GM12878 (cell line): Measurements from ENCODE around the gene SERPINA4. TPM values are rescaled to one million over a fixed set of nuclear protein-coding genes. Genes with fewer than 3 reads are reported as not detected.

Experiments used
- ATAC-seq: fragments of 200-7000 bp; cut with Tn5 transposase; 3 replicates; pipeline ENCODE4 v1.9.1; 2020; ENCODE audit warnings: mild to moderate bottlenecking, moderate library complexity
- BruUV-seq: library from RNA; stranded (reverse); fragments of 400-500 nt; replicated peaks from 2 replicates; lab custom pipeline; 2021; lab: Mats Ljungman, UMichigan
- CTCF ChIA-PET: fragments of 300-600 bp; sonication (Branson Sonifier 250); formaldehyde crosslinking; extraction: SDS; loops from one replicate; lab custom pipeline; 2021; ENCODE audit warnings: inconsistent platforms; lab: Yijun Ruan, JAX
- POLR2A ChIA-PET: fragments of 350-600 bp; formaldehyde crosslinking; extraction: SDS; loops from one replicate; lab custom pipeline; 2021; ENCODE audit warnings: inconsistent platforms; lab: Charles Lee
- RAD21 ChIA-PET: fragments of 300-600 bp; sonication (Branson Sonifier 250); formaldehyde crosslinking; loops from one replicate; lab custom pipeline; 2023; ENCODE audit warnings: antibody characterized with exemption; ENCODE audit not compliant: unreplicated experiment; lab: Charles Lee
- SMC1A ChIA-PET: fragments of 300-600 bp; sonication (Branson Sonifier 250); formaldehyde crosslinking; loops from one replicate; lab custom pipeline; 2023; ENCODE audit not compliant: unreplicated experiment, uncharacterized antibody; lab: Charles Lee
- DNase-seq: peaks from one replicate; pipeline ENCODE4 v3.0.0-alpha.2; 2011; ENCODE audit warnings: low read depth, low spot score
- FAIRE-seq: peaks from 3 replicates; lab custom pipeline; 2011; peaks lifted over from hg19 to GRCh38; lab: Jason Lieb, UNC
- H2AFZ ChIP-seq: 2 replicates; pipeline ENCODE4 v1.6.0; 2011; ENCODE audit warnings: low read depth, low read length, control low read depth; ENCODE audit not compliant: control insufficient read depth
- H3K27ac ChIP-seq: 2 replicates; pipeline ENCODE4 v1.5.1; 2011; ENCODE audit warnings: control low read depth; ENCODE audit not compliant: control insufficient read depth, insufficient read depth
- H3K27me3 ChIP-seq, 2 experiments: replicated peaks in 1 of 2; 2 replicates each; pipeline versions ENCODE4 v1.6.0 to v1.6.1; 2011; ENCODE audit warnings: low read length in 1 of 2; ENCODE audit not compliant: control insufficient read depth in 2 of 2, insufficient read depth in 2 of 2
- H3K36me3 ChIP-seq, 2 experiments: 2 replicates each; pipeline ENCODE4 v1.5.1; 2011; ENCODE audit warnings: low read length in 1 of 2; ENCODE audit not compliant: control insufficient read depth in 2 of 2, insufficient read depth in 2 of 2
- H3K4me1 ChIP-seq: 2 replicates; pipeline ENCODE4 v1.6.1; 2011; ENCODE audit warnings: mild to moderate bottlenecking, low read length, moderate library complexity, mixed read lengths; ENCODE audit not compliant: control insufficient read depth, insufficient read depth
- H3K4me2 ChIP-seq: 2 replicates; pipeline ENCODE4 v1.6.0; 2011; ENCODE audit warnings: control low read depth; ENCODE audit not compliant: control insufficient read depth, insufficient read depth
- H3K4me3 ChIP-seq: fragments of 200-600 bp; sonication (generic); 2 replicates; pipeline ENCODE4 v1.5.1; 2016
- H3K79me2 ChIP-seq: 2 replicates; pipeline ENCODE4 v1.6.0; 2011; ENCODE audit warnings: low read length; ENCODE audit not compliant: control insufficient read depth, insufficient read depth
- H3K9ac ChIP-seq: 2 replicates; pipeline ENCODE4 v1.8.0; 2011; ENCODE audit warnings: low read length, control low read depth, mixed read lengths; ENCODE audit not compliant: control insufficient read depth, insufficient read depth
- H3K9me3 ChIP-seq: replicated peaks from 3 replicates; pipeline ENCODE4 v1.5.1; 2011; ENCODE audit warnings: mild to moderate bottlenecking, low read length; ENCODE audit not compliant: control insufficient read depth, insufficient read depth
- H4K20me1 ChIP-seq: 2 replicates; pipeline ENCODE4 v1.6.0; 2011; ENCODE audit not compliant: control insufficient read depth, insufficient read depth
- CEBPB ChIP-seq, 2 experiments: fragments of 150-350 bp in 1 of 2; IDR thresholded peaks; 2 replicates each; pipeline ENCODE4 v1.6.1; 2012 to 2014; ENCODE audit warnings: low read depth in 2 of 2, low read length in 2 of 2, borderline replicate concordance in 1 of 2, inconsistent platforms in 1 of 2
- NFYA ChIP-seq: IDR thresholded peaks from 2 replicates; pipeline ENCODE4 v1.6.1; 2011; ENCODE audit warnings: low read depth, mild to moderate bottlenecking, low read length, improper control_type of control experiment, borderline replicate concordance
- PAX5 ChIP-seq: IDR thresholded peaks from 2 replicates; pipeline ENCODE4 v1.6.1; 2011; ENCODE audit warnings: low read depth, low read length, borderline replicate concordance
- POLR2AphosphoS2 ChIP-seq: IDR thresholded peaks from 2 replicates; pipeline ENCODE4 v1.6.1; 2011; ENCODE audit warnings: low read depth, mild to moderate bottlenecking, low read length, improper control_type of control experiment, moderate library complexity
- POU2F2 ChIP-seq: IDR thresholded peaks from 3 replicates; pipeline ENCODE4 v1.6.1; 2011; ENCODE audit warnings: low read depth, mild to moderate bottlenecking, low read length, borderline replicate concordance
- RAD21 ChIP-seq: IDR thresholded peaks from 2 replicates; pipeline ENCODE4 v1.6.1; 2011; ENCODE audit warnings: mild to moderate bottlenecking, low read depth, low read length, moderate library complexity; ENCODE audit not compliant: insufficient read depth
- ZNF622 ChIP-seq: fragments of 450-650 bp; IDR thresholded peaks from 2 replicates; pipeline ENCODE4 v1.6.1; 2017; ENCODE audit warnings: mild to moderate bottlenecking, inconsistent platforms
- WGBS: methylation state at CpG from one replicate; pipeline ENCODE4 v1.1.6; 2016; ENCODE audit warnings: low lambda C conversion rate; ENCODE audit not compliant: insufficient replicate concordance, insufficient coverage; ENCODE audit errors: missing lambda C conversion rate; 5-methylcytosine and 5-hydroxymethylcytosine counted together
- in situ Hi-C: fragments of 300-500 bp; cut with MboI; formaldehyde crosslinking; loops from 9 replicates; pipeline ENCODE4 v1.14.3; 2018; ENCODE audit warnings: mixed read lengths
- intact Hi-C: fragments of 100-400 bp; cut with micrococcal nuclease; formaldehyde crosslinking; loops from one replicate; pipeline ENCODE4 v1.14.2; 2022; ENCODE audit not compliant: unreplicated experiment
- polyA plus RNA-seq, 11 experiments: library from polyadenylated mRNA; depleted of rRNA in 4 of 11; unstranded in 6 of 11; stranded (reverse) in 5 of 11; fragments of >200 nt; fragmentation: Nextera tagmentation in 4 of 11; fragmentation: Illumina TruSeq in 1 of 11; extraction: Ambion mirVana in 4 of 11; extraction: Trizol in 1 of 11; gene quantifications; 1 replicate in 1 of 11; 2 replicates in 10 of 11; pipeline versions ENCODE4 v1.2.1 to v1.2.3, GENCODE V29; 2011 to 2016; ENCODE audit warnings: inconsistent platforms in 2 of 11, missing spikeins in 2 of 11, low read depth in 1 of 11
- total RNA-seq, 4 experiments: library from RNA; depleted of rRNA in 3 of 4; stranded (reverse); fragments of >200 nt in 3 of 4; fragmentation: Illumina TruSeq in 1 of 4; extraction: Trizol in 1 of 4; gene quantifications; 2 replicates each; pipeline versions ENCODE4 v1.2.1 to v1.2.3, GENCODE V29; 2013 to 2021
- TF ChIP-seq, protein P1 (sequence below): fragments of 450-650 bp; IDR thresholded peaks from 2 replicates; pipeline ENCODE4 v1.6.1; 2017; ENCODE audit warnings: low read depth, mild to moderate bottlenecking, moderate library complexity
- TF ChIP-seq, protein P2 (sequence below): fragments of 450-650 bp; IDR thresholded peaks from 2 replicates; pipeline ENCODE4 v1.6.1; 2017; ENCODE audit warnings: mild to moderate bottlenecking, moderate library complexity
- TF ChIP-seq, protein P3 (sequence below): fragments of 450-650 bp; IDR thresholded peaks from 2 replicates; pipeline ENCODE4 v1.6.1; 2014; ENCODE audit warnings: mild to moderate bottlenecking
- TF ChIP-seq, protein P4 (sequence below): IDR thresholded peaks from 2 replicates; pipeline ENCODE4 v1.6.1; 2011; ENCODE audit warnings: borderline replicate concordance, low read depth, mild to moderate bottlenecking, moderate library complexity, mixed read lengths, low read length; ENCODE audit not compliant: insufficient read depth; ENCODE audit errors: extremely low read length
- TF ChIP-seq, protein P5 (sequence below): fragments of 450-650 bp; formaldehyde crosslinking; IDR thresholded peaks from 2 replicates; pipeline ENCODE4 v1.4.0; 2020; ENCODE audit warnings: mild to moderate bottlenecking, moderate library complexity

SERPINA4 gene
- total and polyA plus RNA-seq, 10 of the 15 experiments (the other 5 are each of a cell fraction or from before 2014, with no cell fraction given) = 0.13 TPM; not detected in 9

DNA sequence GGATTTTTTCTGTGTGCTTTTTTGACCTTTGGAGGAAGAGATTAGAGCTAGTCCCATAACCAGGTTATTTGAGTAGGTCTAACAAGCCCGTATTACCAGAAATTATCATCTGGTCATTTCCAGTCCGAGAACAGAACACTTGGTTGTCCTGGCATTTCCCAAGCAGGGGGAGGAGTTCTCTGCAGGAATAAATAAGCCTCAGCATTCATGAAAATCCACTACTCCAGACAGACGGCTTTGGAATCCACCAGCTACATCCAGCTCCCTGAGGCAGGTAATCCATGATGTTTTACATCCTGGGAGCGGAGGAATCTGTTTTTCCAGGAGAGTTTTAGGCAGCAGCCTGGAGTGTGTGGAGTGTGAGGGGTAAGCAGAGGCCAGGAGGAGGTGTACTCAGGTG, 50.9 kb downstream of the SERPINA4 start, which contains the start of gene SERPINA3:
Gene SERPINA3 (plus strand): TSS at position 218 of the 400 bp plus-strand sequence. CDS start 2,051 bp downstream, outside the sequence.
- intact Hi-C loops = no loop called here
- no peak within 1 kb of the TSS for H3K27ac ChIP-seq
- H3K79me2 ChIP-seq = no peaks in the 10 kb centered on the region
- no peaks in the 10 kb centered on the region for H3K4me1 ChIP-seq
- no peak within 1 kb of the TSS; the same call in 1 of the 2 replicates for H3K9ac ChIP-seq
- no peak within 1 kb of the TSS for H3K4me2 ChIP-seq
- H2AFZ ChIP-seq = no peak within 1 kb of the TSS
- RAD21 ChIA-PET = no interaction called here
- POLR2A ChIA-PET = no interaction called here
- no peaks in the 10 kb centered on the region; the same call in 2 of the 3 replicates for H3K9me3 ChIP-seq
- FAIRE-seq (no peak), ATAC-seq (no peak), DNase-seq (no peak)
- BruUV-seq = no TSS peak
- no peaks in the 10 kb centered on the region; a peak in 1 of 4 replicates for H3K27me3 ChIP-seq
- SMC1A ChIA-PET = no interaction called here
- H3K4me3 ChIP-seq = no peak within 1 kb of the TSS
- 3% methylated on average over 4 of the region's 4 CpGs for WGBS
- H3K36me3 ChIP-seq = no peaks in the 10 kb centered on the region
- in situ Hi-C loops = no loop called here
- no peaks in the 10 kb centered on the region for H4K20me1 ChIP-seq
- CTCF ChIA-PET = no interaction called here
- TF ChIP-seq, protein P1, sequence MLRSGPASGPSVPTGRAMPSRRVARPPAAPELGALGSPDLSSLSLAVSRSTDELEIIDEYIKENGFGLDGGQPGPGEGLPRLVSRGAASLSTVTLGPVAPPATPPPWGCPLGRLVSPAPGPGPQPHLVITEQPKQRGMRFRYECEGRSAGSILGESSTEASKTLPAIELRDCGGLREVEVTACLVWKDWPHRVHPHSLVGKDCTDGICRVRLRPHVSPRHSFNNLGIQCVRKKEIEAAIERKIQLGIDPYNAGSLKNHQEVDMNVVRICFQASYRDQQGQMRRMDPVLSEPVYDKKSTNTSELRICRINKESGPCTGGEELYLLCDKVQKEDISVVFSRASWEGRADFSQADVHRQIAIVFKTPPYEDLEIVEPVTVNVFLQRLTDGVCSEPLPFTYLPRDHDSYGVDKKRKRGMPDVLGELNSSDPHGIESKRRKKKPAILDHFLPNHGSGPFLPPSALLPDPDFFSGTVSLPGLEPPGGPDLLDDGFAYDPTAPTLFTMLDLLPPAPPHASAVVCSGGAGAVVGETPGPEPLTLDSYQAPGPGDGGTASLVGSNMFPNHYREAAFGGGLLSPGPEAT = no peak
- no peak for TF ChIP-seq POU2F2
- TF ChIP-seq RAD21 = no peak
- no peak for TF ChIP-seq POLR2AphosphoS2
- no peak for TF ChIP-seq ZNF622
- no peak for TF ChIP-seq NFYA
- TF ChIP-seq, protein P2, sequence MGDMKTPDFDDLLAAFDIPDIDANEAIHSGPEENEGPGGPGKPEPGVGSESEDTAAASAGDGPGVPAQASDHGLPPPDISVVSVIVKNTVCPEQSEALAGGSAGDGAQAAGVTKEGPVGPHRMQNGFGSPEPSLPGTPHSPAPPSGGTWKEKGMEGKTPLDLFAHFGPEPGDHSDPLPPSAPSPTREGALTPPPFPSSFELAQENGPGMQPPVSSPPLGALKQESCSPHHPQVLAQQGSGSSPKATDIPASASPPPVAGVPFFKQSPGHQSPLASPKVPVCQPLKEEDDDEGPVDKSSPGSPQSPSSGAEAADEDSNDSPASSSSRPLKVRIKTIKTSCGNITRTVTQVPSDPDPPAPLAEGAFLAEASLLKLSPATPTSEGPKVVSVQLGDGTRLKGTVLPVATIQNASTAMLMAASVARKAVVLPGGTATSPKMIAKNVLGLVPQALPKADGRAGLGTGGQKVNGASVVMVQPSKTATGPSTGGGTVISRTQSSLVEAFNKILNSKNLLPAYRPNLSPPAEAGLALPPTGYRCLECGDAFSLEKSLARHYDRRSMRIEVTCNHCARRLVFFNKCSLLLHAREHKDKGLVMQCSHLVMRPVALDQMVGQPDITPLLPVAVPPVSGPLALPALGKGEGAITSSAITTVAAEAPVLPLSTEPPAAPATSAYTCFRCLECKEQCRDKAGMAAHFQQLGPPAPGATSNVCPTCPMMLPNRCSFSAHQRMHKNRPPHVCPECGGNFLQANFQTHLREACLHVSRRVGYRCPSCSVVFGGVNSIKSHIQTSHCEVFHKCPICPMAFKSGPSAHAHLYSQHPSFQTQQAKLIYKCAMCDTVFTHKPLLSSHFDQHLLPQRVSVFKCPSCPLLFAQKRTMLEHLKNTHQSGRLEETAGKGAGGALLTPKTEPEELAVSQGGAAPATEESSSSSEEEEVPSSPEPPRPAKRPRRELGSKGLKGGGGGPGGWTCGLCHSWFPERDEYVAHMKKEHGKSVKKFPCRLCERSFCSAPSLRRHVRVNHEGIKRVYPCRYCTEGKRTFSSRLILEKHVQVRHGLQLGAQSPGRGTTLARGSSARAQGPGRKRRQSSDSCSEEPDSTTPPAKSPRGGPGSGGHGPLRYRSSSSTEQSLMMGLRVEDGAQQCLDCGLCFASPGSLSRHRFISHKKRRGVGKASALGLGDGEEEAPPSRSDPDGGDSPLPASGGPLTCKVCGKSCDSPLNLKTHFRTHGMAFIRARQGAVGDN = no peak
- TF ChIP-seq, protein P3, sequence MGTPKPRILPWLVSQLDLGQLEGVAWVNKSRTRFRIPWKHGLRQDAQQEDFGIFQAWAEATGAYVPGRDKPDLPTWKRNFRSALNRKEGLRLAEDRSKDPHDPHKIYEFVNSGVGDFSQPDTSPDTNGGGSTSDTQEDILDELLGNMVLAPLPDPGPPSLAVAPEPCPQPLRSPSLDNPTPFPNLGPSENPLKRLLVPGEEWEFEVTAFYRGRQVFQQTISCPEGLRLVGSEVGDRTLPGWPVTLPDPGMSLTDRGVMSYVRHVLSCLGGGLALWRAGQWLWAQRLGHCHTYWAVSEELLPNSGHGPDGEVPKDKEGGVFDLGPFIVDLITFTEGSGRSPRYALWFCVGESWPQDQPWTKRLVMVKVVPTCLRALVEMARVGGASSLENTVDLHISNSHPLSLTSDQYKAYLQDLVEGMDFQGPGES = no peak
- no peak for TF ChIP-seq PAX5
- TF ChIP-seq, protein P4, sequence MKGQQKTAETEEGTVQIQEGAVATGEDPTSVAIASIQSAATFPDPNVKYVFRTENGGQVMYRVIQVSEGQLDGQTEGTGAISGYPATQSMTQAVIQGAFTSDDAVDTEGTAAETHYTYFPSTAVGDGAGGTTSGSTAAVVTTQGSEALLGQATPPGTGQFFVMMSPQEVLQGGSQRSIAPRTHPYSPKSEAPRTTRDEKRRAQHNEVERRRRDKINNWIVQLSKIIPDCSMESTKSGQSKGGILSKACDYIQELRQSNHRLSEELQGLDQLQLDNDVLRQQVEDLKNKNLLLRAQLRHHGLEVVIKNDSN = no peak
- no peak for TF ChIP-seq CEBPB (IDR thresholded peaks at IDR 0.05; ENCODE audit: borderline replicate concordance in 1 of 2, low read depth in 2 of 2, low read length in 2 of 2)
- TF ChIP-seq, protein P5, sequence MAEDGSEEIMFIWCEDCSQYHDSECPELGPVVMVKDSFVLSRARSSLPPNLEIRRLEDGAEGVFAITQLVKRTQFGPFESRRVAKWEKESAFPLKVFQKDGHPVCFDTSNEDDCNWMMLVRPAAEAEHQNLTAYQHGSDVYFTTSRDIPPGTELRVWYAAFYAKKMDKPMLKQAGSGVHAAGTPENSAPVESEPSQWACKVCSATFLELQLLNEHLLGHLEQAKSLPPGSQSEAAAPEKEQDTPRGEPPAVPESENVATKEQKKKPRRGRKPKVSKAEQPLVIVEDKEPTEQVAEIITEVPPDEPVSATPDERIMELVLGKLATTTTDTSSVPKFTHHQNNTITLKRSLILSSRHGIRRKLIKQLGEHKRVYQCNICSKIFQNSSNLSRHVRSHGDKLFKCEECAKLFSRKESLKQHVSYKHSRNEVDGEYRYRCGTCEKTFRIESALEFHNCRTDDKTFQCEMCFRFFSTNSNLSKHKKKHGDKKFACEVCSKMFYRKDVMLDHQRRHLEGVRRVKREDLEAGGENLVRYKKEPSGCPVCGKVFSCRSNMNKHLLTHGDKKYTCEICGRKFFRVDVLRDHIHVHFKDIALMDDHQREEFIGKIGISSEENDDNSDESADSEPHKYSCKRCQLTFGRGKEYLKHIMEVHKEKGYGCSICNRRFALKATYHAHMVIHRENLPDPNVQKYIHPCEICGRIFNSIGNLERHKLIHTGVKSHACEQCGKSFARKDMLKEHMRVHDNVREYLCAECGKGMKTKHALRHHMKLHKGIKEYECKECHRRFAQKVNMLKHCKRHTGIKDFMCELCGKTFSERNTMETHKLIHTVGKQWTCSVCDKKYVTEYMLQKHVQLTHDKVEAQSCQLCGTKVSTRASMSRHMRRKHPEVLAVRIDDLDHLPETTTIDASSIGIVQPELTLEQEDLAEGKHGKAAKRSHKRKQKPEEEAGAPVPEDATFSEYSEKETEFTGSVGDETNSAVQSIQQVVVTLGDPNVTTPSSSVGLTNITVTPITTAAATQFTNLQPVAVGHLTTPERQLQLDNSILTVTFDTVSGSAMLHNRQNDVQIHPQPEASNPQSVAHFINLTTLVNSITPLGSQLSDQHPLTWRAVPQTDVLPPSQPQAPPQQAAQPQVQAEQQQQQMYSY = no peak
